Right lobe of liver (tissue), 6 donors: ENCODE measurements around the gene ANKLE2. TPM values are rescaled to one million over a fixed set of nuclear protein-coding genes. Genes with fewer than 3 reads are reported as not detected.

Source experiments
- ATAC-seq, 4 donors: fragments of 200-7000 bp; cut with Tn5 transposase; one replicate each; pipeline ENCODE4 v1.9.1; 2020; ENCODE audit warnings: mild to moderate bottlenecking in 4 of 4, moderate library complexity in 4 of 4
- DNase-seq, 3 donors: peaks; one replicate each; pipeline ENCODE4 v3.0.0-alpha.2; 2020
- H3K27ac ChIP-seq, 3 donors: fragments of 200-600 bp; one replicate each; pipeline ENCODE4 v1.8.0; 2022
- H3K27me3 ChIP-seq, 2 donors: fragments of 200-600 bp; one replicate each; pipeline ENCODE4 v1.8.0; 2022
- H3K36me3 ChIP-seq, 4 donors: fragments of 200-600 bp; sonication (generic) in 1 of 4; one replicate each; pipeline versions ENCODE4 v1.5.1 to v1.8.0; 2017 to 2022; ENCODE audit warnings: control low read depth in 1 of 4
- H3K4me1 ChIP-seq, 4 donors: fragments of 200-600 bp; sonication (generic) in 1 of 4; one replicate each; pipeline versions ENCODE4 v1.5.1 to v1.8.0; 2017 to 2022; ENCODE audit warnings: control low read depth in 1 of 4
- H3K4me3 ChIP-seq, 3 donors: fragments of 200-600 bp; one replicate each; pipeline ENCODE4 v1.8.0; 2022
- H3K9me3 ChIP-seq, 4 donors: fragments of 200-600 bp; sonication (generic) in 1 of 4; one replicate each; pipeline versions ENCODE4 v1.5.1 to v1.8.0; 2017 to 2022; ENCODE audit warnings: control low read depth in 1 of 4
- CTCF ChIP-seq, 4 donors: fragments of 200-600 bp in 3 of 4; fragments of 450-650 bp in 1 of 4; IDR thresholded peaks; one replicate each; pipeline versions ENCODE4 v1.5.1 to v1.8.0; 2016 to 2022; ENCODE audit warnings: antibody characterized with exemption in 4 of 4, mild to moderate bottlenecking in 2 of 4
- POLR2A ChIP-seq: fragments of 450-650 bp; IDR thresholded peaks from one replicate; pipeline ENCODE4 v1.6.1; 2017; ENCODE audit warnings: antibody characterized with exemption, mild to moderate bottlenecking
- WGBS: methylation state at CpG from one replicate; pipeline ENCODE4 v1.1.6; 2018; ENCODE audit warnings: low coverage, low lambda C conversion rate; ENCODE audit not compliant: insufficient coverage; ENCODE audit errors: missing lambda C conversion rate; 5-methylcytosine and 5-hydroxymethylcytosine counted together
- intact Hi-C, 2 donors: fragments of 100-400 bp; cut with DNase I; formaldehyde crosslinking; loops; one replicate each; pipeline versions ENCODE4 v1.11.2 to v1.14.1; 2022
- total RNA-seq, 6 experiments: library from RNA; depleted of rRNA in 2 of 6; stranded (reverse); fragments of >200 nt in 2 of 6; fragmentation: NEBNext Ultra II Directional in 3 of 6; extraction: Animal tissue kit (Norgen Biotek cat#: 25700) in 3 of 6; gene quantifications; one replicate each; pipeline versions ENCODE4 v1.1.0 to v1.2.4, GENCODE V29; 2016 to 2023
- donor health status: DM: no; HTN: yes; CAD: no.
- donor health status: DM: no; HTN: no; CAD: no.
- donor health status: DM: no; HTN: no; CAD: no.
- donor health status: DM: no; HTN: yes; CAD: no.
- donor health status: DM: no; HTN: yes; CAD: no.

The ANKLE2 gene
- total RNA-seq, 6 experiments from 2014 or later = 13.9 to 25.1 (median 15.7) TPM

DNA sequence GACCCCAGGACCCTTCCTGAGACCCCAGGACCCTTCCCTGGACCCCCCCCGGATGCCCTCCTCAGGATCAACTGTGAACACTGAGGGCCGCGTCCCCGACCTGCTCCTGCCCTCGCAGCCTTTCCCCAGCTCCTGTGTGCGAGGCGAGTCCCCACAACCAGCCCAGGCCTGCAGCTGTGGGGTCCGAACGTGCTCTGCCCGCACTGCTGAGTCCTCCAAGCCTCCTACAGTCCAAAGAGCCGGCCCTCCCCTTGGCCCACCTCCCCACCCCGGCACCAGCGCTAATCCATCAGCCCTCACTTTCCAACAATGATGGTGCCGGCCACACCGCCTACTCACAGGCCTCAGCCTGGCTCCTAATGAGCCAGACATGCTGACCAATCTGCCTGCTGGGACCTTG lies 26.2 kb upstream of the ANKLE2 start:
- DNase-seq (no peak), ATAC-seq (no peak)
- 92% methylated on average over 6 of the region's 15 CpGs for WGBS
- Histone ChIP-seq H3K27me3 (no peaks in the 10 kb centered on the region), H3K27ac (no peak overlapping the region), H3K36me3 (peaks cover 0 to 52% (median 22%) of the 10 kb centered on the region in 4 donors), H3K9me3 (no peaks in the 10 kb centered on the region), H3K4me3 (no peak overlapping the region), H3K4me1 (no peaks in the 10 kb centered on the region)
- TF ChIP-seq CTCF (IDR thresholded peaks at IDR 0.05) = no peak
- intact Hi-C loops = no loop called here

GRCh38 chr12:132786192-132786591 lies 24.6 kb upstream of the ANKLE2 start:
- Histone ChIP-seq H3K9me3 (no peaks in the 10 kb centered on the region), H3K4me1 (no peaks in the 10 kb centered on the region), H3K27ac (no peak overlapping the region), H3K27me3 (no peaks in the 10 kb centered on the region), H3K36me3 (peaks cover 0 to 67% (median 26%) of the 10 kb centered on the region in 4 donors), H3K4me3 (no peak overlapping the region)
- DNase-seq = no peak
- no peak for TF ChIP-seq POLR2A
- TF ChIP-seq CTCF (IDR thresholded peaks at IDR 0.05) = no peak
- WGBS = 0% methylated on average over 1 of the region's 21 CpGs
- intact Hi-C loops = no loop called here
- ATAC-seq = no peak

DNA sequence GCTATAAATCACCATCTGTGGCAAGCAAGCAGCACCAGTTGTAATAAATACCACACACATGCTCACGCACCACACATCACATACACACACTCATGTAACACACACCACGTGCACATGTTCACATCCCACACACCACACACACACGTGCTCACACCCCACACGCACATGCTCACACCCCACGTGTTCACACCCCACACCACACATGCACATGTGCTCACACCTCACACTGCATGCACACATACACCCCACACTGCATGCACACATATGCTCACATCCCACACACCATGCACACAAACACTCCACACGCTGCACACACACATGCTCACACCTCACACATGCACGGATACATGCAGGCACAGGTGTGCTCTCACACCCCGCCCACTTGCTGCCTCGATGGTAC lies 22.9 kb upstream of the ANKLE2 start:
- TF ChIP-seq POLR2A (no peak), CTCF (IDR thresholded peaks at IDR 0.05) (no peak)
- DNase-seq = no peak
- Histone ChIP-seq H3K4me3 (no peak overlapping the region), H3K27ac (no peak overlapping the region), H3K9me3 (no peaks in the 10 kb centered on the region), H3K27me3 (no peaks in the 10 kb centered on the region), H3K36me3 (peaks cover 0 to 70% (median 32%) of the 10 kb centered on the region in 4 donors), H3K4me1 (no peaks in the 10 kb centered on the region)
- no peak for ATAC-seq
- intact Hi-C loops = no loop called here
- 82% methylated on average over 8 of the region's 9 CpGs for WGBS

GRCh38 chr12:132783917-132784531 lies 22.4 kb upstream of the ANKLE2 start:
- H3K27me3 ChIP-seq = no peaks in the 10 kb centered on the region
- H3K4me1 ChIP-seq = no peaks in the 10 kb centered on the region
- no peak for DNase-seq
- no peaks in the 10 kb centered on the region for H3K9me3 ChIP-seq
- no peak overlapping the region for H3K27ac ChIP-seq
- no peak overlapping the region for H3K4me3 ChIP-seq
- 65% methylated on average over 4 of the region's 22 CpGs for WGBS
- TF ChIP-seq POLR2A (no peak), CTCF (IDR thresholded peaks at IDR 0.05) (no peak)
- intact Hi-C loops = no loop called here
- H3K36me3 ChIP-seq = peaks cover 0 to 71% (median 29%) of the 10 kb centered on the region in 4 donors
- ATAC-seq = peak in 2 of 4 donors; percentile 60 to 62
